ENCODE results near the gene CRTAC1. TPM values are rescaled to one million over a fixed set of nuclear protein-coding genes. Genes with fewer than 3 reads are reported as not detected.

The CRTAC1 gene
- total RNA-seq, 2 donors from 2014 or later: not detected

Other genes with a start within 250 kb of the CRTAC1 start
- gene GOLGA7B, start 180.8 kb downstream of the CRTAC1 start, total RNA-seq: 10 to 100 TPM in 1 of 2 donors, 1 to 10 TPM in 1; 9.6 to 12.0 TPM
- 10 to 100 TPM; 21.7 to 23.3 TPM for gene R3HCC1L, start 104.0 kb upstream of the CRTAC1 start, total RNA-seq
- gene LOXL4, start 237.6 kb upstream of the CRTAC1 start, total RNA-seq: not detected

Data from T-helper 17 cell (primary cell).